Measurements from ENCODE around the gene PHYHIPL.

GRCh38 chr10:59287587-59288255, 111.3 kb downstream of the PHYHIPL start:
- TF ChIP-seq CTCF (IDR thresholded peaks at IDR 0.05) (no peak), POLR2A (IDR thresholded peaks at IDR 0.05) (no peak)
